Measurements from ENCODE around the gene VAV1.

DNA sequence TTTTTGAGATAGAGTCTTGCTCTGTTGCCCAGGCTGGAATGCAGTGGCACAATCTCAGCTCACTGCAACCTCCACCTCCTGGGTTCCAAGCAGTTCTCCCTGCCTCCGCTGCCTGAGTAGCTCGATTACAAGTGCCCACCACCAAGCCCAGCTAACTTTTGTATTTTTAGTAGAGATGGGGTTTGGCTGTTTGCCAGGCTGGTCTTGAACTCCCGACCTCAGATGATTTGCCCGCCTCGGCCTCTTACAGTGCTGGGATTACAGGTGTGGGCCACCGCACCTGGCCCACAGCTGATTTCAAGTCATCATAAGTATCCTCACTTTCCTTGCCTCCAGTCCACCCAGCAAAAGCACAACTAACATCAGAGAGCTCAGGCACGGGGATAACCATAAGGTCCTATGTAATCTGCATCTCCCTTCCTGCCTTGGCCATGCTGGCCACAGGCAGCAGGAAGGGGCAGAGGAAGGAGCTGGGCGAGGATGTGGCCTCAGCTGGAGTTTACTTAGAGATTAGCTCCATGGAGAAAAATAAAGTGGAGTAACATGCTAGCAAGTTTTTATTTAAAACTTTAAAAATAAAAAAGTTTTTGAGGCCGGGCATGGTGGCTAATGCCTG is 91.9 kb downstream of the VAV1 start:
- TF ChIP-seq, protein P1, sequence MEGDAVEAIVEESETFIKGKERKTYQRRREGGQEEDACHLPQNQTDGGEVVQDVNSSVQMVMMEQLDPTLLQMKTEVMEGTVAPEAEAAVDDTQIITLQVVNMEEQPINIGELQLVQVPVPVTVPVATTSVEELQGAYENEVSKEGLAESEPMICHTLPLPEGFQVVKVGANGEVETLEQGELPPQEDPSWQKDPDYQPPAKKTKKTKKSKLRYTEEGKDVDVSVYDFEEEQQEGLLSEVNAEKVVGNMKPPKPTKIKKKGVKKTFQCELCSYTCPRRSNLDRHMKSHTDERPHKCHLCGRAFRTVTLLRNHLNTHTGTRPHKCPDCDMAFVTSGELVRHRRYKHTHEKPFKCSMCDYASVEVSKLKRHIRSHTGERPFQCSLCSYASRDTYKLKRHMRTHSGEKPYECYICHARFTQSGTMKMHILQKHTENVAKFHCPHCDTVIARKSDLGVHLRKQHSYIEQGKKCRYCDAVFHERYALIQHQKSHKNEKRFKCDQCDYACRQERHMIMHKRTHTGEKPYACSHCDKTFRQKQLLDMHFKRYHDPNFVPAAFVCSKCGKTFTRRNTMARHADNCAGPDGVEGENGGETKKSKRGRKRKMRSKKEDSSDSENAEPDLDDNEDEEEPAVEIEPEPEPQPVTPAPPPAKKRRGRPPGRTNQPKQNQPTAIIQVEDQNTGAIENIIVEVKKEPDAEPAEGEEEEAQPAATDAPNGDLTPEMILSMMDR (IDR thresholded peaks at IDR 0.05): no peak
- TF ChIP-seq POLR2A (IDR thresholded peaks at IDR 0.05): no peak
